Endothelial cell (in vitro differentiated cells): ENCODE measurements around the gene DNAL4. TPM values are rescaled to one million over a fixed set of nuclear protein-coding genes. Genes with fewer than 3 reads are reported as not detected.

ENCODE experiments used
- DNase-seq: peaks from one replicate; pipeline ENCODE4 v3.0.0; 2021; ENCODE audit warnings: low spot score
- H3K27ac Mint-ChIP-seq: one replicate; pipeline ENCODE4 v1.8.0; 2021; ENCODE audit warnings: mixed read lengths, inconsistent platforms; ENCODE audit not compliant: unreplicated experiment
- H3K27me3 Mint-ChIP-seq: one replicate; pipeline ENCODE4 v1.8.0; 2021; ENCODE audit warnings: mild to moderate bottlenecking, moderate library complexity, mixed read lengths, inconsistent platforms; ENCODE audit not compliant: unreplicated experiment
- H3K36me3 Mint-ChIP-seq: one replicate; pipeline ENCODE4 v1.8.0; 2021; ENCODE audit warnings: mild to moderate bottlenecking, low read depth, mixed read lengths, inconsistent platforms; ENCODE audit not compliant: unreplicated experiment
- H3K4me1 Mint-ChIP-seq: one replicate; pipeline ENCODE4 v1.8.0; 2021; ENCODE audit warnings: mild to moderate bottlenecking, mixed read lengths, inconsistent platforms; ENCODE audit not compliant: unreplicated experiment
- H3K4me3 Mint-ChIP-seq: one replicate; pipeline ENCODE4 v1.8.0; 2021; ENCODE audit warnings: mild to moderate bottlenecking, mixed read lengths, inconsistent platforms; ENCODE audit not compliant: unreplicated experiment
- H3K9me3 Mint-ChIP-seq: one replicate; pipeline ENCODE4 v1.8.0; 2021; ENCODE audit warnings: mixed read lengths, inconsistent platforms; ENCODE audit not compliant: unreplicated experiment
- total RNA-seq: library from RNA; stranded (reverse); fragmentation: NEBNext Ultra II Directional; extraction: Animal tissue kit (Norgen Biotek cat#: 25700); gene quantifications from one replicate; pipeline ENCODE4 v1.2.1, GENCODE V29; 2021; ENCODE audit not compliant: unreplicated experiment
- TF ChIP-seq, protein P1 (sequence below): fragments of 200-600 bp; sonication (generic); IDR thresholded peaks from one replicate; pipeline ENCODE4 v1.5.0; 2021; ENCODE audit warnings: antibody characterized with exemption; ENCODE audit not compliant: unreplicated experiment

DNAL4 gene
- total RNA-seq, 1 donor from 2014 or later, result 20.2 TPM

DNA sequence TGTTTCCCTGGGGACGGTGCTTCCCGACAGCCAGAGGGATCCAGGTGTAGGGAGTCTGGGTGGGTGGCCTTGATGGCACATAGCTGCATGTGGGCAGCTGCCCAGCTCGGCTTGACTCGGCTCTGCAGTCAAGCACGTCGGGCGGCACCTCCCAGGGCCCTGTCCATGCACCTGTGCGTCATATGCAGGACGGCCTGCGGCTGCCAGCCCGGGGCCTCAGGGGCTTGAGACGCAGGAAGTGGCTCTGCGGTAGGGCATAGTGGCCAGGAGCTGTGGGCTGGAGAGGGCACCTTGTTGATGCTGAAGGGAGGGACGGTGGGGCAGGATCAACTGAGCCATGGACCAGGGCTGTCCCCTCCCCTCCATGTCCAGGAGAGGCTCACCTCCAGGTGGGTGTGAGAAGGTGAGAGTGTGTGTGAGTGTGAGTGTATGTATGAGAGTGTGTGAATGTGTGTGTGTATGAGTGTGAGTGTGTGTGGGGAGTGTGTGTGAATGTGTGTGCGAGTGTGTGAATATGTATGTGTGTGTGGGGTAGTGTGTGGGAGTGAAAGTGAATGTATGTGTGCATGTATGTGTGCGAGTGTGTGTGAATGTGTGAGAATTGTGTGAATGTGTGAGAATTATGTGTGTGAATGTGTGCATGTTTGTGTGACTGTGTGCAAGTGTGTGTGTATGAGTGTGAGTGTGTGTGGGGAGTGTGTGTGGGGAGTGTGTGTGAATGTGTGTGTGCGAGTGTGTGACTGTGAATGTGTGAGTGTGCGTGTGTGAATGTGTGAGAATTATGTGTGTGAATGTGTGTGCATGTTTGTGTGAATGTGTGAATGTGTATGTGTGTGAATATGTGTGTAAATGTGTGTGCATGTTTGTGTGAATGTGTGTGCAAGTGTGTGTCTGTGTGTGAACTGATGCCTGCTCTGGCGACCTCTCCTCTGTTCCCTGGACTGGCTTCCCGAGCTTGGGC, 32.5 kb downstream of the DNAL4 start:
- no peak for DNase-seq
- TF ChIP-seq, protein P1, sequence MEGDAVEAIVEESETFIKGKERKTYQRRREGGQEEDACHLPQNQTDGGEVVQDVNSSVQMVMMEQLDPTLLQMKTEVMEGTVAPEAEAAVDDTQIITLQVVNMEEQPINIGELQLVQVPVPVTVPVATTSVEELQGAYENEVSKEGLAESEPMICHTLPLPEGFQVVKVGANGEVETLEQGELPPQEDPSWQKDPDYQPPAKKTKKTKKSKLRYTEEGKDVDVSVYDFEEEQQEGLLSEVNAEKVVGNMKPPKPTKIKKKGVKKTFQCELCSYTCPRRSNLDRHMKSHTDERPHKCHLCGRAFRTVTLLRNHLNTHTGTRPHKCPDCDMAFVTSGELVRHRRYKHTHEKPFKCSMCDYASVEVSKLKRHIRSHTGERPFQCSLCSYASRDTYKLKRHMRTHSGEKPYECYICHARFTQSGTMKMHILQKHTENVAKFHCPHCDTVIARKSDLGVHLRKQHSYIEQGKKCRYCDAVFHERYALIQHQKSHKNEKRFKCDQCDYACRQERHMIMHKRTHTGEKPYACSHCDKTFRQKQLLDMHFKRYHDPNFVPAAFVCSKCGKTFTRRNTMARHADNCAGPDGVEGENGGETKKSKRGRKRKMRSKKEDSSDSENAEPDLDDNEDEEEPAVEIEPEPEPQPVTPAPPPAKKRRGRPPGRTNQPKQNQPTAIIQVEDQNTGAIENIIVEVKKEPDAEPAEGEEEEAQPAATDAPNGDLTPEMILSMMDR, result no peak
- Mint-ChIP-seq H3K4me1 (peaks cover 11% of the 10 kb centered on the region), H3K36me3 (no peaks in the 10 kb centered on the region), H3K9me3 (no peaks in the 10 kb centered on the region), H3K27me3 (peaks cover 5% of the 10 kb centered on the region), H3K27ac (no peak overlapping the region), H3K4me3 (no peak overlapping the region)

DNA sequence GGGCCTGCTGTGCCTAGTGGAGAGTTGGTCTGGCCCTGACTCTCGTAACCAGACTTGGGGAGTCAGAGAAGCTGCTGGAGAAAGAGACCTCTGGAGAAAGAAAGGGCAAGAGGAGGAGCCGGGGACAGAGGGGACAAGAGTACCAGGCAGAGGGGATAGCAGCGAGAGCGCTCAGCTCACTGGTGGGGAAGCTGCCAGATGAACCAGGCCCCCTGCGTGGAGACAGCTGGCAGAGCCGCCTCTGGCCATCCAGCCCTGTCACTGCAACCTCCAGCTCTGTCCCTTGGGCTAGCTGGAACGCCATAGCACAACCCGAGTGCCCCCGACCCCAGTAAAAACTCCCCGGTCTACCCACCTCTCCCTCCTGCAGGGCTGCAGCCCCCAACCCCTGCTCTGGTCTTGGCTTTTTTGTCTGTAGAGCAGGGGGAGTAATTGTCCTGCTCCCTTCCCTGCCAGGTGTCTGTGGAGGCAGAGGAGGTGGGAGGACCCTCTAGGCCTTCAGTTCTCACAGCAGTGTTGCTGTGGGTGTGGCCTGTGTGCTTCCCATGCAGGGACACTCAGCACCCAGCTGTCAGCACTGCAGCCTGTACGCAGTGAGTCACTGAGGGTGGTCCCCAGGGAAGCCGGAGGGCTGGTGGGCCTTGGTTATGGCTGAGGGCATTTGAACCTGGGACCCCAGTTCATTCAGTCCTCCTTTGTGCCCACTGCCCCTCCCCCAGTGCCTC, 33.3 kb downstream of the DNAL4 start:
- TF ChIP-seq, protein P1, result no peak
- H3K27me3 Mint-ChIP-seq, result peaks cover 5% of the 10 kb centered on the region
- H3K4me3 Mint-ChIP-seq, result no peak overlapping the region
- H3K4me1 Mint-ChIP-seq, result peaks cover 12% of the 10 kb centered on the region
- no peaks in the 10 kb centered on the region for H3K36me3 Mint-ChIP-seq
- no peaks in the 10 kb centered on the region for H3K9me3 Mint-ChIP-seq
- H3K27ac Mint-ChIP-seq, result peak overlapping the region; percentile 25
- DNase-seq, result no peak

DNA sequence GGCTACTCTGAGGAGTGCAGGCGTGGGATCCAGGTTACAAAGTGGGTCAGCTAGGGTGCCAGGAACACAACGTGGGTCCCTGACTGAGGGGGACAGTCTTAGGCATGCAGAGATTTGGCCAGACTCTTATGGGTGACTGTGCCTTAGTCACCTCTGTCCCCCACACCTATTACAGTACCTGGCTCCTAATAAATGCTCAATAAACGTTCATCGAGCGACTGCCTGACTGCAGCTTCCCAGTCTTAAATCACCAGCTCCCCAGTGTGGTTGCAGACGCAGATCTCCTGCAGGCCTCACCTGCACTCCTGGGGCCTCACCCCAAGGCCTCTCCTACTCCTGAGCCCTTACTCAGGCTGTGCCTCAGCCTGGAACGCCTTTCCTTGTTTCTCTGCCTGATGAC, 34.9 kb downstream of the DNAL4 start:
- Mint-ChIP-seq H3K4me3 (no peak overlapping the region), H3K27me3 (peaks cover 7% of the 10 kb centered on the region), H3K9me3 (no peaks in the 10 kb centered on the region), H3K4me1 (peaks cover 20% of the 10 kb centered on the region), H3K36me3 (peaks cover 2% of the 10 kb centered on the region), H3K27ac (no peak overlapping the region)
- TF ChIP-seq, protein P1, result no peak
- no peak for DNase-seq

DNA sequence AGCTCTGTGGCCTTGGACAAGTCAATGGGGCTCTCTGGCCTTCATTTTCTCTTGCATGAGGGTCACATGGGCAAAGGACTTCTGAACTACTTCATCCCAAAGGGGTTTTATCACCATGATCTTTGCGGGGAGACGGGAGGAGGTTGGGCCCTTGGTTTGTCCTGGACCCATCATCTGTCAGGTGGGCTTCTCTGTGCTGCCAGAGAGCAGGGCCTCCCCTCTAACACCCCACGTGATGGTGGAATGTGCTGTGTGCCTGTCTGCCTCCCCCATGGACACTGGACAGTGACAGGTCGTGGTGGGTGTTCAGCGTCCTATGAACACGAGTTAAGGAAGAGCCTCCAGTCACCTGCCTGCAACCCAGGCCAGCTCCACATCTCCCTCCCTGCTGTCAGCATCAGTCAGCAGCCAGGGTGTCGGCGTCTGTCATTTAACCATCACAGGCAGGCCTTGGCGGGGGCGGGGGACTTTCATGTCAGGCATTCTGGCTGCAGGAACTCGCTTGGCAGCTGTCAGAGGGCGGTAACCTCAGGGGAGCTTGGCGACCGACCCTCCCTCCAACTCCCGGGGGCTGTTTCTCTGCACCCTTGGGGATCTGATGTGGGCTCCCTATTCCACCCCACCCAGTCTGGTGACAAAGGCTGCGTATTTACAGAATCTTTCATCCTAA, 35.5 kb downstream of the DNAL4 start:
- no peak overlapping the region for H3K4me3 Mint-ChIP-seq
- TF ChIP-seq, protein P1, result no peak
- DNase-seq, result no peak
- H3K27ac Mint-ChIP-seq, result no peak overlapping the region
- no peaks in the 10 kb centered on the region for H3K9me3 Mint-ChIP-seq
- peaks cover 11% of the 10 kb centered on the region for H3K27me3 Mint-ChIP-seq
- H3K4me1 Mint-ChIP-seq, result peaks cover 23% of the 10 kb centered on the region
- peaks cover 8% of the 10 kb centered on the region for H3K36me3 Mint-ChIP-seq
